PC-9 (cell line): Measurements from ENCODE around the gene IDH3G. TPM values are rescaled to one million over a fixed set of nuclear protein-coding genes. Genes with fewer than 3 reads are reported as not detected.

ENCODE experiments used
- Bru-seq: library from RNA; stranded (reverse); fragments of 400-500 nt; gene quantifications from one replicate; lab custom pipeline; 2021; lab: Mats Ljungman, UMichigan
- BruChase-seq, 2 experiments: library from RNA; stranded (reverse); fragments of 400-500 nt; gene quantifications; one replicate each; lab custom pipeline; 2021; lab: Mats Ljungman, UMichigan
- BruUV-seq: library from RNA; stranded (reverse); fragments of 400-500 nt; replicated peaks from 2 replicates; lab custom pipeline; 2021; lab: Mats Ljungman, UMichigan
- CTCF ChIA-PET: fragments of 300-600 bp; sonication (Branson Sonifier 250); formaldehyde crosslinking; loops from one replicate; lab custom pipeline; 2022; ENCODE audit warnings: antibody characterized with exemption; lab: Charles Lee
- POLR2A ChIA-PET: fragments of 300-600 bp; sonication (Branson Sonifier 250); formaldehyde crosslinking; loops from one replicate; lab custom pipeline; 2022; ENCODE audit warnings: antibody characterized with exemption; ENCODE audit not compliant: unreplicated experiment; lab: Charles Lee
- DNase-seq, 2 experiments: peaks; one replicate each; pipeline versions ENCODE4 v3.0.0 to v3.0.0-alpha.2; 2015 to 2022; ENCODE audit warnings: mixed read lengths in 1 of 2
- H2AFZ ChIP-seq: fragments of 200-600 bp; sonication (generic); 2 replicates; pipeline ENCODE4 v1.8.1; 2017; ENCODE audit warnings: antibody characterized with exemption
- H3F3A ChIP-seq: fragments of 200-600 bp; sonication (generic); 2 replicates; pipeline ENCODE4 v1.8.1; 2017; ENCODE audit warnings: antibody characterized with exemption, mild to moderate bottlenecking, low read depth; ENCODE audit not compliant: insufficient read depth
- H3K27ac ChIP-seq: fragments of 200-600 bp; sonication (generic); 2 replicates; pipeline ENCODE4 v1.6.1; 2016; ENCODE audit warnings: mixed run types
- H3K27me3 ChIP-seq: fragments of 200-600 bp; sonication (generic); 2 replicates; pipeline ENCODE4 v1.6.1; 2016; ENCODE audit warnings: low read depth, mixed run types; ENCODE audit not compliant: insufficient read depth
- H3K36me3 ChIP-seq: fragments of 200-600 bp; sonication (generic); 2 replicates; pipeline ENCODE4 v1.6.1; 2016; ENCODE audit warnings: low read depth, mixed run types
- H3K4me1 ChIP-seq: fragments of 200-600 bp; sonication (generic); replicated peaks from 2 replicates; pipeline ENCODE4 v1.6.1; 2016; ENCODE audit warnings: mixed run types; ENCODE audit not compliant: insufficient read depth
- H3K4me2 ChIP-seq: fragments of 200-600 bp; sonication (generic); 2 replicates; pipeline ENCODE4 v1.6.1; 2017; ENCODE audit warnings: mixed run types
- H3K4me3 ChIP-seq: fragments of 200-600 bp; sonication (generic); 2 replicates; pipeline ENCODE4 v1.6.1; 2016; ENCODE audit warnings: mixed run types
- H3K79me2 ChIP-seq: fragments of 200-600 bp; sonication (generic); 2 replicates; pipeline ENCODE4 v1.6.1; 2017; ENCODE audit warnings: low read depth, mixed run types
- H3K9me2 ChIP-seq: fragments of 200-600 bp; sonication (generic); 2 replicates; pipeline ENCODE4 v1.8.1; 2017; ENCODE audit warnings: mild to moderate bottlenecking; ENCODE audit not compliant: insufficient read depth
- H3K9me3 ChIP-seq: fragments of 200-600 bp; sonication (generic); 2 replicates; pipeline ENCODE4 v1.8.1; 2016; ENCODE audit warnings: low read depth; ENCODE audit not compliant: insufficient read depth
- H4K20me1 ChIP-seq: fragments of 200-600 bp; sonication (generic); 2 replicates; pipeline ENCODE4 v1.8.1; 2017; ENCODE audit not compliant: insufficient read depth
- CTCF ChIP-seq: fragments of 200-600 bp; sonication (generic); conservative IDR thresholded peaks from 2 replicates; pipeline ENCODE4 v1.6.1; 2017; ENCODE audit warnings: mixed run types, antibody characterized with exemption, mild to moderate bottlenecking, moderate library complexity
- EZH2 ChIP-seq: fragments of 200-600 bp; sonication (generic); IDR thresholded peaks from 2 replicates; pipeline ENCODE4 v1.8.0; 2017; ENCODE audit warnings: antibody characterized with exemption, low read depth
- intact Hi-C: fragments of 100-400 bp; cut with micrococcal nuclease; formaldehyde crosslinking; loops from one replicate; pipeline ENCODE4 v1.10.0; 2022; ENCODE audit not compliant: unreplicated experiment
- long read RNA-seq: library from polyadenylated mRNA; stranded (forward); transcript quantifications from one replicate; pipeline ENCODE4 v2.0.0, GENCODE V29; 2022
- total RNA-seq: library from RNA; stranded (reverse); gene quantifications from 2 replicates; pipeline ENCODE4 v1.2.3, GENCODE V29; 2021

Gene IDH3G
- 47.7 and 63.4 TPM in 2 replicates for total RNA-seq
- Bru-seq, nascent RNA = percentile 65 among the genes with signal in this experiment
- BruChase-seq, experiment 1, labeled RNA remaining after a 2-hour chase = percentile 72 among the genes with signal in this experiment
- percentile 78 among the genes with signal in this experiment for BruChase-seq, experiment 2, labeled RNA remaining after a 6-hour chase
- long read RNA-seq, partial matches to known transcripts = 17 of 182 reads
- long read RNA-seq, other reads (novel, unspliced or antisense) = 164 of 182 reads

GRCh38 chrX:153794018-153794896 lies at the start of gene IDH3G, which contains the start of gene SSR4:
IDH3G (minus strand) TSS chrX:153794375; CDS start chrX:153794326, 49 bp downstream.
SSR4 (plus strand) TSS chrX:153794668; CDS start chrX:153794688, 20 bp downstream.
- no peak for TF ChIP-seq EZH2
- POLR2A ChIA-PET = interaction anchor here (0.5 to 0.7 kb wide), 4 partner anchors 117 to 918 kb away, joined by 3 to 4 read pairs (median 4); no protein-coding TSS in a partner anchor
- Histone ChIP-seq H3K4me3 (peak within 1 kb of the TSS; percentile 93), H3K36me3 (no peaks in the 10 kb centered on the region), H3F3A (peaks cover 3% of the 10 kb centered on the region; the same call in 1 of the 2 replicates), H3K9me3 (no peaks in the 10 kb centered on the region), H3K27me3 (no peaks in the 10 kb centered on the region), H3K9me2 (no peaks in the 10 kb centered on the region), H2AFZ (peak within 1 kb of the TSS; percentile 85), H4K20me1 (no peaks in the 10 kb centered on the region), H3K27ac (peak within 1 kb of the TSS; percentile 58), H3K4me1 (peaks cover 15% of the 10 kb centered on the region; the same call in 1 of the 2 replicates), H3K79me2 (peaks cover 46% of the 10 kb centered on the region), H3K4me2 (peak within 1 kb of the TSS; percentile 98)
- CTCF ChIA-PET = interaction anchor here (1.1 kb wide), 1 partner anchor 85 kb away, joined by 3 read pairs; no protein-coding TSS in a partner anchor
- DNase-seq = peak; percentile 86 to 97
- BruUV-seq = no TSS peak
- intact Hi-C loops = loop anchor here (1.0 to 10.0 kb wide), 5 partner anchors 28 to 134 kb away; partner anchors contain the start of gene L1CAM

- Histone ChIP-seq H3K9me2 (no peaks in the 10 kb centered on the region), H3K36me3 (no peaks in the 10 kb centered on the region), H3K9me3 (no peaks in the 10 kb centered on the region), H3K4me2 (no peak overlapping the region), H3K27ac (no peak overlapping the region), H3F3A (no peaks in the 10 kb centered on the region), H4K20me1 (no peaks in the 10 kb centered on the region), H2AFZ (no peak overlapping the region), H3K4me1 (no peaks in the 10 kb centered on the region), H3K27me3 (peaks cover 58% of the 10 kb centered on the region), H3K4me3 (no peak overlapping the region), H3K79me2 (no peaks in the 10 kb centered on the region)
- CTCF ChIA-PET = no interaction called here
- DNase-seq = no peak
- POLR2A ChIA-PET = no interaction called here
- no TSS peak for BruUV-seq
- no peak for TF ChIP-seq EZH2
- no peak for TF ChIP-seq CTCF
- intact Hi-C loops = no loop called here
Observed at GRCh38 chrX:153836921-153837320, 42.7 kb upstream of the IDH3G start.

GRCh38 chrX:153832728-153833127 lies 38.6 kb upstream of the IDH3G start:
- H2AFZ ChIP-seq = no peak overlapping the region
- no peaks in the 10 kb centered on the region for H3K36me3 ChIP-seq
- H3K4me1 ChIP-seq = no peaks in the 10 kb centered on the region
- no TSS peak for BruUV-seq
- peaks cover 30% of the 10 kb centered on the region; the same call in 1 of the 2 replicates for H3K27me3 ChIP-seq
- H4K20me1 ChIP-seq = no peaks in the 10 kb centered on the region
- no peak overlapping the region for H3K4me3 ChIP-seq
- H3K79me2 ChIP-seq = no peaks in the 10 kb centered on the region
- intact Hi-C loops = no loop called here
- ChIA-PET CTCF (no interaction called here), POLR2A (interaction anchor here (0.6 kb wide), 1 partner anchor 39 kb away, joined by 4 read pairs; no protein-coding TSS in a partner anchor)
- no peak for DNase-seq
- no peak overlapping the region for H3K4me2 ChIP-seq
- H3F3A ChIP-seq = no peaks in the 10 kb centered on the region
- no peaks in the 10 kb centered on the region for H3K9me2 ChIP-seq
- no peak for TF ChIP-seq EZH2
- TF ChIP-seq CTCF = no peak
- no peaks in the 10 kb centered on the region for H3K9me3 ChIP-seq
- H3K27ac ChIP-seq = no peak overlapping the region
